Gastrocnemius medialis (tissue), 4 donors: ENCODE data around the gene CDKN1C. TPM values are rescaled to one million over a fixed set of nuclear protein-coding genes. Genes with fewer than 3 reads are reported as not detected.

ENCODE experiments used
- ATAC-seq, 2 donors: fragments of 150-250 bp; one replicate each; pipeline ENCODE4 v1.9.1; 2016
- DNase-seq, 2 donors: peaks; one replicate each; pipeline ENCODE4 v3.0.0-alpha.2; 2019
- H3K27ac ChIP-seq, 4 donors: fragments of 200-600 bp; sonication (generic); 1 replicate in 1 of 4; 2 replicates in 3 of 4; pipeline ENCODE4 v1.5.1; 2016 to 2018; ENCODE audit warnings: mild to moderate bottlenecking in 2 of 4, moderate library complexity in 1 of 4
- H3K27me3 ChIP-seq, 3 donors: fragments of 200-600 bp; sonication (generic) in 2 of 3; 1 replicate in 1 of 3; 2 replicates in 2 of 3; pipeline versions ENCODE4 v1.5.1 to v1.6.0; 2016 to 2019; ENCODE audit warnings: mild to moderate bottlenecking in 1 of 3, moderate library complexity in 1 of 3
- H3K36me3 ChIP-seq, 2 donors: fragments of 200-600 bp; sonication (generic) in 1 of 2; one replicate each; pipeline ENCODE4 v1.5.1; 2017 to 2018
- H3K4me1 ChIP-seq, 2 donors: fragments of 200-600 bp; sonication (generic) in 1 of 2; one replicate each; pipeline ENCODE4 v1.5.1; 2016 to 2017; ENCODE audit warnings: mild to moderate bottlenecking in 2 of 2
- H3K4me3 ChIP-seq, 4 donors: fragments of 200-600 bp; sonication (generic) in 3 of 4; 1 replicate in 1 of 4; 2 replicates in 3 of 4; pipeline ENCODE4 v1.5.1; 2016 to 2019; ENCODE audit warnings: mild to moderate bottlenecking in 2 of 4
- H3K9me3 ChIP-seq, 3 donors: fragments of 200-600 bp; sonication (generic) in 2 of 3; 1 replicate in 1 of 3; 2 replicates in 2 of 3; pipeline ENCODE4 v1.5.1; 2016 to 2019
- CTCF ChIP-seq, 5 experiments: fragments of 450-650 bp in 3 of 5; fragments of 200-600 bp in 2 of 5; sonication (generic) in 2 of 5; IDR thresholded peaks in 4 of 5; conservative IDR thresholded peaks in 1 of 5; 1 replicate in 4 of 5; 2 replicates in 1 of 5; pipeline ENCODE4 v1.5.1; 2016 to 2019; ENCODE audit warnings: antibody characterized with exemption in 5 of 5, mild to moderate bottlenecking in 3 of 5, moderate library complexity in 3 of 5
- POLR2A ChIP-seq, 2 donors: fragments of 450-650 bp; IDR thresholded peaks; one replicate each; pipeline ENCODE4 v1.6.1; 2017; ENCODE audit warnings: antibody characterized with exemption in 2 of 2, mild to moderate bottlenecking in 2 of 2, moderate library complexity in 2 of 2
- in situ Hi-C, 4 donors: fragments of 200-750 bp; cut with MboI; loops; one replicate each; pipeline versions ENCODE4 v1.15.0 to v1.8.0; 2017; ENCODE audit warnings: low sequenced_read_pairs in 4 of 4
- intact Hi-C: fragments of 100-400 bp; cut with DNase I; formaldehyde crosslinking; loops from one replicate; pipeline ENCODE4 v1.15.1; 2023; ENCODE audit warnings: low total_unique reads
- total RNA-seq, 4 donors: library from RNA; depleted of rRNA; stranded (reverse); fragments of >200 nt; gene quantifications; one replicate each; pipeline versions ENCODE4 v1.1.0 to v1.2.3, GENCODE V29; 2016

The CDKN1C gene
- total RNA-seq, 4 donors from 2014 or later = 22.0 to 56.9 (median 38.5) TPM

GRCh38 chr11:2927121-2927800 is 41.7 kb upstream of the CDKN1C start:
- no peak for DNase-seq
- no peak overlapping the region for H3K4me3 ChIP-seq
- intact Hi-C loops = no loop called here
- no peaks in the 10 kb centered on the region for H3K9me3 ChIP-seq
- H3K27ac ChIP-seq = no peak overlapping the region
- no peak for TF ChIP-seq POLR2A (IDR thresholded peaks at IDR 0.05)
- no peak for TF ChIP-seq CTCF (IDR thresholded peaks at IDR 0.05 in 4 of 5, conservative IDR thresholded peaks at IDR 0.05 in 1 of 5)
- no peaks in the 10 kb centered on the region for H3K36me3 ChIP-seq
- ATAC-seq = no peak
- in situ Hi-C loops = no loop called here
- H3K27me3 ChIP-seq = peaks cover 27 to 43% (median 42%) of the 10 kb centered on the region in 3 donors
- H3K4me1 ChIP-seq = peaks cover 4 to 9% of the 10 kb centered on the region in 2 donors

GRCh38 chr11:2926611-2927051 is 41.1 kb upstream of the CDKN1C start:
- H3K4me3 ChIP-seq = no peak overlapping the region
- no peak for DNase-seq
- H3K27ac ChIP-seq = no peak overlapping the region
- no peaks in the 10 kb centered on the region for H3K36me3 ChIP-seq
- intact Hi-C loops = no loop called here
- TF ChIP-seq CTCF (IDR thresholded peaks at IDR 0.05 in 4 of 5, conservative IDR thresholded peaks at IDR 0.05 in 1 of 5) (no peak), POLR2A (IDR thresholded peaks at IDR 0.05) (no peak)
- no peaks in the 10 kb centered on the region for H3K9me3 ChIP-seq
- in situ Hi-C loops = no loop called here
- H3K4me1 ChIP-seq = peaks cover 4 to 9% of the 10 kb centered on the region in 2 donors
- H3K27me3 ChIP-seq = peaks cover 23 to 43% (median 39%) of the 10 kb centered on the region in 3 donors
- ATAC-seq = no peak

GRCh38 chr11:2924821-2925675 is 39.5 kb upstream of the CDKN1C start:
- Histone ChIP-seq H3K27ac (no peak overlapping the region), H3K27me3 (peaks cover 17 to 31% (median 23%) of the 10 kb centered on the region in 3 donors)
- no peak for ATAC-seq

GRCh38 chr11:2924381-2924780 is 38.8 kb upstream of the CDKN1C start:
- no peak for ATAC-seq
- intact Hi-C loops = no loop called here

More at GRCh38 chr11:2924821-2925675, 39.5 kb upstream of the CDKN1C start:
- intact Hi-C loops = no loop called here
- TF ChIP-seq POLR2A (IDR thresholded peaks at IDR 0.05) (no peak), CTCF (IDR thresholded peaks at IDR 0.05 in 4 of 5, conservative IDR thresholded peaks at IDR 0.05 in 1 of 5) (no peak)
- no peaks in the 10 kb centered on the region for H3K9me3 ChIP-seq
- in situ Hi-C loops = no loop called here
- no peak for DNase-seq
- no peak overlapping the region for H3K4me3 ChIP-seq
- H3K36me3 ChIP-seq = no peaks in the 10 kb centered on the region
- peaks cover 4 to 9% of the 10 kb centered on the region in 2 donors for H3K4me1 ChIP-seq

More at GRCh38 chr11:2924381-2924780, 38.8 kb upstream of the CDKN1C start:
- Histone ChIP-seq H3K9me3 (no peaks in the 10 kb centered on the region), H3K4me3 (no peak overlapping the region), H3K36me3 (no peaks in the 10 kb centered on the region), H3K27ac (no peak overlapping the region), H3K27me3 (peaks cover 10 to 25% (median 18%) of the 10 kb centered on the region in 3 donors), H3K4me1 (peaks cover 0 to 9% of the 10 kb centered on the region in 2 donors)
- no peak for DNase-seq
- no peak for TF ChIP-seq CTCF (IDR thresholded peaks at IDR 0.05 in 4 of 5, conservative IDR thresholded peaks at IDR 0.05 in 1 of 5)
- TF ChIP-seq POLR2A (IDR thresholded peaks at IDR 0.05) = no peak
- in situ Hi-C loops = no loop called here
